ENCODE results near the gene ELF4.

DNA sequence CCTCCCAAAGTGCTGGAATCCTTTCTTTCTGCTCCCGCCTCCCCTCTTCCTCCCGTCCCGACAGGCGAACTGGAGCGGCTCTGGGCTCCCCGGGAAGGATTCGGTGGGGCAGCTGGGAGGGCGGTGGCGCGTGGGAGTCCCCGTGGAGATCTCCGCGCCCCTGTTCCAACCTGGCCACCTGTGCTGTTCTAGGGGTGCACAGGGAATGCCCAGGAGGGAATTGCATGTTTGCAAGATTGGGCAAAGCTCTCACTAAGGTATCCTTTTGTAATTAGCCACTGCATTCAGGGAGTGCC is 11.2 kb upstream of the ELF4 start:
- TF ChIP-seq POLR2A (IDR thresholded peaks at IDR 0.05) (no peak), EP300 (IDR thresholded peaks at IDR 0.05) (no peak)
- TF ChIP-seq, protein P1, sequence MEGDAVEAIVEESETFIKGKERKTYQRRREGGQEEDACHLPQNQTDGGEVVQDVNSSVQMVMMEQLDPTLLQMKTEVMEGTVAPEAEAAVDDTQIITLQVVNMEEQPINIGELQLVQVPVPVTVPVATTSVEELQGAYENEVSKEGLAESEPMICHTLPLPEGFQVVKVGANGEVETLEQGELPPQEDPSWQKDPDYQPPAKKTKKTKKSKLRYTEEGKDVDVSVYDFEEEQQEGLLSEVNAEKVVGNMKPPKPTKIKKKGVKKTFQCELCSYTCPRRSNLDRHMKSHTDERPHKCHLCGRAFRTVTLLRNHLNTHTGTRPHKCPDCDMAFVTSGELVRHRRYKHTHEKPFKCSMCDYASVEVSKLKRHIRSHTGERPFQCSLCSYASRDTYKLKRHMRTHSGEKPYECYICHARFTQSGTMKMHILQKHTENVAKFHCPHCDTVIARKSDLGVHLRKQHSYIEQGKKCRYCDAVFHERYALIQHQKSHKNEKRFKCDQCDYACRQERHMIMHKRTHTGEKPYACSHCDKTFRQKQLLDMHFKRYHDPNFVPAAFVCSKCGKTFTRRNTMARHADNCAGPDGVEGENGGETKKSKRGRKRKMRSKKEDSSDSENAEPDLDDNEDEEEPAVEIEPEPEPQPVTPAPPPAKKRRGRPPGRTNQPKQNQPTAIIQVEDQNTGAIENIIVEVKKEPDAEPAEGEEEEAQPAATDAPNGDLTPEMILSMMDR (IDR thresholded peaks at IDR 0.05), result no peak
